Measurements from ENCODE around the gene C2CD2.

DNA sequence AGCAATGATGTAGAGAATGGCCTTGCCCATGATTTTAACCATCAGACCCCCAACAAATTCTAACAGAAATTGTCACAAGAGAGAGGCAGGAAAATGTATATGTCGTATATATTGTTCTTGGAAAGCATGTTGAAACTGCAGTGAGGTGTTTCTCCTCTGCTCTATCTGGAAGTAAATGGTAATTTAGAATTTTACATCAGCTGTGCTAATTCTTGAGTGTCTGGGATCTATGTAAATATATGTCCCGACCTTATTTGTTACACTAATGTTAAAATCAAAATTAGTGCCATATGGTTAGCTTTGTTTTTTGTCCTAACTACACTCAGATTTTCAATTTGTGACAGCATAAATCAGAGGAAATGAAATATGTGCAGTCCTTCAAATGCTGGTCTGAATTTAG lies 35.9 kb upstream of the C2CD2 start:
- TF ChIP-seq, protein P1, sequence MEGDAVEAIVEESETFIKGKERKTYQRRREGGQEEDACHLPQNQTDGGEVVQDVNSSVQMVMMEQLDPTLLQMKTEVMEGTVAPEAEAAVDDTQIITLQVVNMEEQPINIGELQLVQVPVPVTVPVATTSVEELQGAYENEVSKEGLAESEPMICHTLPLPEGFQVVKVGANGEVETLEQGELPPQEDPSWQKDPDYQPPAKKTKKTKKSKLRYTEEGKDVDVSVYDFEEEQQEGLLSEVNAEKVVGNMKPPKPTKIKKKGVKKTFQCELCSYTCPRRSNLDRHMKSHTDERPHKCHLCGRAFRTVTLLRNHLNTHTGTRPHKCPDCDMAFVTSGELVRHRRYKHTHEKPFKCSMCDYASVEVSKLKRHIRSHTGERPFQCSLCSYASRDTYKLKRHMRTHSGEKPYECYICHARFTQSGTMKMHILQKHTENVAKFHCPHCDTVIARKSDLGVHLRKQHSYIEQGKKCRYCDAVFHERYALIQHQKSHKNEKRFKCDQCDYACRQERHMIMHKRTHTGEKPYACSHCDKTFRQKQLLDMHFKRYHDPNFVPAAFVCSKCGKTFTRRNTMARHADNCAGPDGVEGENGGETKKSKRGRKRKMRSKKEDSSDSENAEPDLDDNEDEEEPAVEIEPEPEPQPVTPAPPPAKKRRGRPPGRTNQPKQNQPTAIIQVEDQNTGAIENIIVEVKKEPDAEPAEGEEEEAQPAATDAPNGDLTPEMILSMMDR (conservative IDR thresholded peaks at IDR 0.05; ENCODE audit: low read depth, low read length): no peak
- TF ChIP-seq EZH2phosphoT487 (IDR thresholded peaks at IDR 0.05; ENCODE audit: borderline replicate concordance, low read length) (no peak), EZH2 (IDR thresholded peaks at IDR 0.05; ENCODE audit: low read length, unreplicated experiment) (no peak)

Measured in PC-3 (cell line).